T-helper 1 cell treated with Interleukin-12 subunit alpha and Interleukin-12 subunit beta and Interleukin-4 antibody, amounts not matched to agents 30 ng/mL and 1 ng/mL, for 36 hours (primary cell): ENCODE data around the gene KIR3DL2. TPM values are rescaled to one million over a fixed set of nuclear protein-coding genes. Genes with fewer than 3 reads are reported as not detected.
"Not testable (repeated sequence)": the region's sequence is repeated elsewhere in the genome, so short reads cannot be mapped to it uniquely, and the experiment has no call there.

Experiments used
- intact Hi-C: fragments of 100-400 bp; cut with micrococcal nuclease; formaldehyde crosslinking; loops from one replicate; pipeline ENCODE4 v1.15.1; 2024
- total RNA-seq: library from RNA; stranded (reverse); gene quantifications from 2 replicates; pipeline ENCODE4 v1.2.3, GENCODE V29; 2022

Gene KIR3DL2
- total RNA-seq, 1 donor from 2014 or later: 0.96 TPM

GRCh38 chr19:54871696-54872095 is 21.5 kb downstream of the KIR3DL2 start:
- intact Hi-C loops: no loop called here

- intact Hi-C loops: no loop called here
These were observed 23.7 kb downstream of the KIR3DL2 start, which contains the start of gene FCAR for GRCh38 chr19:54873990-54874389. Gene FCAR (plus strand): TSS chr19:54874235. CDS start chr19:54874290, 55 bp downstream.

- intact Hi-C loops: no loop called here
These were observed 25.3 kb downstream of the KIR3DL2 start for GRCh38 chr19:54875506-54875905.

GRCh38 chr19:54877471-54877870 is 27.2 kb downstream of the KIR3DL2 start:
- intact Hi-C loops: no loop called here

- intact Hi-C loops: loop anchor here (1.0 to 5.0 kb wide), 7 partner anchors 37 to 620 kb away; partner anchors contain the start of gene PPP1R12C
These were observed 31.6 kb downstream of the KIR3DL2 start for GRCh38 chr19:54881884-54882283.

- intact Hi-C loops: loop anchor here (1.0 to 5.0 kb wide), 5 partner anchors 90 to 620 kb away; partner anchors contain the start of gene PPP1R12C
These were observed 32.5 kb downstream of the KIR3DL2 start for GRCh38 chr19:54882758-54883157.

GRCh38 chr19:54883228-54883627 is 33.0 kb downstream of the KIR3DL2 start:
- intact Hi-C loops: loop anchor here (1.0 to 5.0 kb wide), 5 partner anchors 89 to 619 kb away; partner anchors contain the start of gene PPP1R12C

GRCh38 chr19:54888239-54888638 is 38.0 kb downstream of the KIR3DL2 start:
- intact Hi-C loops: no loop called here

- intact Hi-C loops: no loop called here
These were observed 39.3 kb downstream of the KIR3DL2 start for GRCh38 chr19:54889566-54889965.

GRCh38 chr19:54893406-54893805 is 43.2 kb downstream of the KIR3DL2 start:
- intact Hi-C loops: no loop called here

GRCh38 chr19:54894106-54894505 is 43.9 kb downstream of the KIR3DL2 start:
- intact Hi-C loops: not testable (repeated sequence)

- intact Hi-C loops: no loop called here
These were observed 45.8 kb downstream of the KIR3DL2 start for GRCh38 chr19:54896036-54896435.

GRCh38 chr19:54898685-54899084 is 48.4 kb downstream of the KIR3DL2 start:
- intact Hi-C loops: not testable (repeated sequence)

- intact Hi-C loops: not testable (repeated sequence)
These were observed 49.4 kb downstream of the KIR3DL2 start for GRCh38 chr19:54899646-54900045.

- intact Hi-C loops: not testable (repeated sequence)
These were observed 50.9 kb downstream of the KIR3DL2 start for GRCh38 chr19:54901153-54901552.

GRCh38 chr19:54902061-54902460 is 51.8 kb downstream of the KIR3DL2 start:
- intact Hi-C loops: no loop called here

- intact Hi-C loops: no loop called here
These were observed 53.1 kb downstream of the KIR3DL2 start for GRCh38 chr19:54903303-54903702.

- intact Hi-C loops: not testable (repeated sequence)
These were observed 54.0 kb downstream of the KIR3DL2 start for GRCh38 chr19:54904261-54904660.

- intact Hi-C loops: no loop called here
These were observed 55.2 kb downstream of the KIR3DL2 start for GRCh38 chr19:54905421-54905802.

- intact Hi-C loops: no loop called here
These were observed 55.7 kb downstream of the KIR3DL2 start, which contains the start of gene NCR1 for GRCh38 chr19:54905803-54906511. Gene NCR1 (plus strand): TSS chr19:54906148. CDS start chr19:54906188, 40 bp downstream.

GRCh38 chr19:54906819-54907218 is 56.6 kb downstream of the KIR3DL2 start:
- intact Hi-C loops: no loop called here

- intact Hi-C loops: not testable (repeated sequence)
These were observed 57.7 kb downstream of the KIR3DL2 start for GRCh38 chr19:54907899-54908298.
